Glomerular visceral epithelial cell (primary cell): ENCODE measurements around the gene CACNA1H.
A peak's percentile ranks its signal among the peaks of the same experiment; 100 is the strongest.

Experiments
- DNase-seq: peaks from one replicate; pipeline ENCODE4 v3.0.0-alpha.2; 2016; ENCODE audit errors: extremely low spot score

The CACNA1H gene

GRCh38 chr16:1158456-1159324 is 5.8 kb downstream of the CACNA1H start:
- DNase-seq = no peak

DNA sequence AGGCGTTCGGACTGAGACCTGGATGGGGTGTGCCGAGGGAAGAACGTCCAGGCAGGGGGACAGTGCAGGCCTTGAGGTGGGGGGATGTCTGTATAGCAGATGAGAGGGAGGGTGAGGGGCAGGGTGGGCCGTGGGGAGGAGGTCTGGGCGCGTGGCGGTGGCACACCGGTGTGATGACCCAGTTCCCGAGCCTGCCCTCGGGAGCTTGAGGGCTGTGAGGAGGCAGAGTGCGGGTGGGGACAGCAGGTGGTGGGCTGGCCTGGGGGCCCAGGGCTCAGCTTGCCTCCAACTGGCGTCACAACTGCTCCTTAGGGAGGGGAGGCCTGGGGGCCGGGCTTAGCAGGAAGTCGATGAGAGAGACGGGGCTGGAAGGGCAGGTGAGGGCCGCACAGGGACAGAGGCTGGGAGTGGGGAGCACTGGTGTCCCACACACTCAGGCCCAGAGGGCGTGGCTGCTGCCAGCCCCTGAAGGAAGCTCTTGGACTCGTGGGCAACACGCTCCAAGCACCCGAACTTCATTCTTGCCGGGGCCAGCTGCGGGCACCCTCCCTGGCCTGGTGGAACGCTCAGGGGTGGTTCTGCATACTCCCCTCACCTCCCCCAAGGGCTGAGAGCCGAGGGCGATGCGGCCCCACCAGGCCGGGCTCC is 6.5 kb downstream of the CACNA1H start:
- no peak for DNase-seq

GRCh38 chr16:1159973-1160772 is 7.3 kb downstream of the CACNA1H start:
- peak; percentile 40 for DNase-seq

DNA sequence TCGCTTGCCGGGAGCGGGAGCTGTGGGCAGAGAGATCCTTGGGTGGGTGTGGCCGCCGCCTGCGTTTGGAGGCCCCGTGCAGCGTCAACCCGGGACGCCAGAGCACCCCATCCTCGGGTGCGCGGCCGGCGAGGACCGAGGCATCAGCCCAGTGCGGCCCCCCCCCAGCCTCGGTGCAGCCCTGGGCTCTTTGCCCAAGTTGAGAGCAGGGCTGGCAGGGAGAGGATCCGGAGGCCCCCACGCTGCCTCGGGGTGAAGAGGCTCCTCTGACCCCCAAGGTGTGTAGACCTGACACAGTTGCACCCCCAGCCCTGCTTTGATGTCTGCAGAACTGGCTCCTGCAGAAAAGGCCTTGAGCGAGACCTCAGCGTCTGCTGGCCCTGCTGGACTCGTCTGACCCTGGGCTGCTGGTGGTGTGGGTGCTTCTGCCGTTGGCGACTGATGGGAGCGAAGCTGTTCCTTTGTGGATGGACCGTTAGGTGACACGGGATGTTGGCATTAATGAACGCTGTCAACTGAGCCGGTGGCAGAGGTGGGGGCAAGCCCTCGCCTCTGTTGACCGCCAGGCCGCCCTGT is 8.0 kb downstream of the CACNA1H start:
- DNase-seq = no peak

DNA sequence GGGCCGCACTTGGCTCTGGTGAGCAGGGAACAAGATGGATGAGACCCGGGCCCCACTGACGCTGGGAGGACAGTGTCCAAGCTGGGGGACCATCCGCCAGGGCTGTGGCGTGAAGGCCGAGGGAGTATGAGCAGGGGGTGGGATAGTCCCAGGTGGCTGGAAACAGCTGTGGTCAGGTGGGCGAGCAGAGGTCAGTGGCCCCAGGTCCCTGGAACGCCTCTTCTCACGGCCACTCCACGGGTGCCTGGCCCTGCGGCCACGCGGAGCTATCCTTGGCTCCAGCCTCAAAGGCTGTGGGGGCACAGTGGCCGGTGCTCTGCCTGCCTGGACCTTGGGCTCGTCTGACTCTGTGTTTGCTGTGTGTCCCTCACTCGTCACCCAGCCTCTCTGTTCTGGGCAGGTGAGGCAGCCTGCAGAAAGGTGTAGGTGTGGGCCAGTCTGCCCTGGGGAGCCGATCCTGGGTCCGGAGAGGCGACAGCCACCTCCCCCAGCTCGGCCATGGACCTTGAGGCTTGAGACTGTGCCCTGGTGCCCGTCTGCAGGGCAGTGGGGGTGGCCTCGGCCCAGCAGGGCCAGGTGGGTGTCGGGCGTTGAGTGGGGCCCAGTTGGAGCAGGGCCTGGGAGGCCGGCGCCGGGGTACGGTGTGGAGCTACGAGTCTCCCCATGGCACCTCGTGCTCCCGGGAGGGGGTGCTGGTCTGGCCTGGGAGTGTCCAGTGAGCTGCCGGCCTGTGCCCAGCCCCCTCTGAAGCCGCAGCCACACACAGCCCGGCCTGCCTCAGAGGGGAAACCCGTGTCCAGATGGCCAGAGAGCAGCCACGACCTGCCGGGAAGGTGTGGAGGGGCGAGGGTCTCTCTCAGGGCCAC is 10.0 kb downstream of the CACNA1H start:
- DNase-seq = no peak

DNA sequence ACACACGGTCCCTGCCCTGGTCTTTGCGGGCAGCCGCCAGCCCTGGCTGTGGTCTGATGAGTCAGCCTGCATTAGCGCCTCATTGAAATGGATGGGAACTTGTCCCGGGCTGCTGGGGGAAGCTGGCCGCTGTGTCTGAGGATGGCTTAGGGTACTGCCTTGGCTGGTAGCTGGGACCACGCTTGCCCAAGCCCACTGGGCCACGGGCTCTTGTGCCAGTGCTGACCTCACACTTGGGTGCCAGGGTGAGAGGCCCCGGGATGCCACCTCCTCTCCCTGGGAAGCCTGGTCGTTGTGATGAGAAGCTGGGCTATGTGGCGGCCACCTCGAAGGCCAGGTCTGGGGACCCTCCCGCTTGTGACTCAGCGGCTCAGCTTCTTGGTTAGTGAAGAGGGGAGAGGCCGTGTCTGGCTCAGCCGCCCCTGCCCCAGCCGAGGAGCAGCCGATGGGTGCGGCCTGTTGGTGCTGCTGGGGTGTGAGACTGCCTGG is 10.7 kb downstream of the CACNA1H start:
- DNase-seq = peak; percentile 59

DNA sequence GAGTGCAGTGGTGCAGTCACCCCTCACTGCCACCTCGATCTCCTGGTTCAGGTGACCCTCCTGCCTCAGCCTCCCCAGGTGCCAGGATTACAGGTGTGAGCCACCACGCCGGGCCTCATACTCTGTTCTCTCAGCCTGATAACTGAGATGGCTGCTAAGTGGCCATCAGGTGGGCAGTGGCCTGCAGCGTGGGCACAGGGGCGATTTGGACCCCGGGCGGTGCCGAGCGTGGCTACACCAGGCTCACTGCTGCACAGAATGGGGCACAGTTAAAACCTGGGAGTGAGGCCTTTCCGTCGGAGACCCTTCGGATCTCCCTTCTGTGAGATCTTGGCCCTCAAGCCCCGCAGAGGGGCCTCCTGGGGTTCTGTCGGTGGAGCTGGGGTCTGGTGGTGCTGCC is 11.5 kb downstream of the CACNA1H start:
- DNase-seq = no peak

DNA sequence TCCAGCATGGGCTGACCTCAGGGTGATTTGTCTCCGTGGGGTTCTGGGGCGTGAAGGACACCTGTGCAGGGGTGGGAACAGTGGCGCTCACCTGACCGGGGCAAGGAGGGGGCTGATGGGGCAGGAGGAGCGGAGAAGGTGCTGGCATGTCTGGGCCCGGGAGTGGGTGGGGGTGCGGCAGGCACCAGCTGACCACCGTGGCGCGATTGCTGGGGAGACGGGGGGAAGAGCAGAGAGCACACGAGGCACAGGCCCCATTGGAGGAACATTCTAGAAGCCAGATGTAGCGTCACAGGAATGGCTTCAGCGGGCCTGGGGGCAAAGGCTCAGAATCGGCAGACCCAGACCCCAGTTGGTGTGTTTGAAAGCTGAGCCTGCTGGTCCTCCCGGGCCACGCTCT is 12.1 kb downstream of the CACNA1H start:
- DNase-seq = no peak

DNA sequence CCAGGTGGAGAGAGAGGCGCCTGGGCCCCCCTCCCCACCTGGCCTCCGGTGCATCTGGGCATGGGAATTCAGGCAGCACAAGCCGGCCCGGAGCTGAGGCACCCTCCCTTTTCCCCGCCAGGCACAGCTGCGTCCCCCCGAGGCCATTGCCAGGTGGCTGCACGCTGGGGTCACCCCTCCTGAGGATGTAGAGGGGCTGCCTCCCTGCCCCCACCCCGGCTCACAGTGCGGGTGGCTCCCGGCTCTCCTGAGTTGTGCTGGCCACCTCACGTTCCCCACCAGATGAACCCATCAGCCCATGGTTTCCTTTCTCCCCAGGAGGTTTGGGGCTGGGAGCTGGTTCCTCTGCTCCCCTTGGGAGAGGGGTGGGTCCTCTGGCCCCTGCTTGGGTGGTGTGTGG is 12.6 kb downstream of the CACNA1H start:
- no peak for DNase-seq

DNA sequence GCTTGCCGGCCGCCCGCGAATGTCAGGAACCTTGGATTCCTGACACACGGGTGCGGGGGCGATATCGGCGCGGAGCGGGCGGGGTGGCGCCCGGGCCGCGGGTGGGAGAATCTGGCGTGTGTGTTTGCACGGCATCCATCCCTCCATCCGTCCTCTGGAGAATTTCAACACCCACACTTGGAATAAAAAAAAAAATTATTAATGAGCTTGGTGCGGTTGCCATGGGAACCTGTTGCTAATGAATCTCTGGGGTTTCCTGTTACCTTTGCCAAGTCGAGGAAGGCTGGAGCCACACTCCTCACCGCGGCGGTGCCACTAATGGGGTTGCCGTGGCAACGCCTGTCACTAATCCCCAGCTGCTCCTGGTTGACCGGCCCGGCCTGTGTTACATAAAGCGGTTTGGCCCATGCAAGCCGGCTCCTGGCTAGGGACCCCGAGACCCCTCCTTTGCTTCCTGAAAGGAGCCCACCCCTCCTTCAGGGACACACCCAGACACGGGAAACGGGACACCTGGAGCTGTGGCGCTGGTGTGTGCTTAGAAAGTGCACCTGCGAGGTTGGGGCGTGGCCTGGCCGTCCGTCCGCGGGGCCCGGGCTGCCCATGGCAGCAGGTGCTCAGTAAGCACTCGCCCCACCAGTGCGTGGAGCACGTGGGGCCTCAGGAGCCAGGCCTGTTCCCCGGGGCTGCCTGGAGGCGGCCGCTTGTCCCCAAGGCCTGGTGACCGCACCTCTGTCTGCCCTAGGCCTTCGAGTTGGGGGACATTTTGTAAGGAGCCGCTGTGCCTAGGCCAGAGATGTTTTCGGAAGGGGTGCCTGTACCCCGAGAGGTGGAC is 14.6 kb downstream of the CACNA1H start:
- DNase-seq = no peak

- DNase-seq = no peak
These were observed 15.9 kb downstream of the CACNA1H start for GRCh38 chr16:1168837-1169236.

- no peak for DNase-seq
These were observed 16.6 kb downstream of the CACNA1H start for GRCh38 chr16:1169285-1170075.

DNA sequence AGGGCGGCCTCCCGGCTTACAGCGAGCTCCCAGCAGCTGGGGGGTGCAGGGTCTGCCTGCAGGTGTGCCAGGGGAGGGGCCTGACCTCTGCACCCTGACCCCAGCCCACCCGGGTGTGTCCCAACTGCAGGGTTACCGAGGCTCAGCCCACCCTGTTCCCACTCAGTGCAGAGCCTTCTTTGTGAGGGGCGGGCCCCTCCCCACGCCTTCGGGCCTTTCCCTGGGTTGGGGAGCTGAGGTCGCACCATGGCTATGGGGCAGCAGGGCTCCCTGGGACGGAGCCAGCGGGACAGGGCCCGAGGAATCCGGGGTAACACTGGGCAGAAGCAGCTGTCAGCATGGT is 17.1 kb downstream of the CACNA1H start:
- DNase-seq = no peak

GRCh38 chr16:1171001-1171400 is 18.1 kb downstream of the CACNA1H start:
- no peak for DNase-seq

- DNase-seq = no peak
These were observed 19.0 kb downstream of the CACNA1H start for GRCh38 chr16:1171854-1172428.

- DNase-seq = no peak
These were observed 19.7 kb downstream of the CACNA1H start for GRCh38 chr16:1172651-1173050.

DNA sequence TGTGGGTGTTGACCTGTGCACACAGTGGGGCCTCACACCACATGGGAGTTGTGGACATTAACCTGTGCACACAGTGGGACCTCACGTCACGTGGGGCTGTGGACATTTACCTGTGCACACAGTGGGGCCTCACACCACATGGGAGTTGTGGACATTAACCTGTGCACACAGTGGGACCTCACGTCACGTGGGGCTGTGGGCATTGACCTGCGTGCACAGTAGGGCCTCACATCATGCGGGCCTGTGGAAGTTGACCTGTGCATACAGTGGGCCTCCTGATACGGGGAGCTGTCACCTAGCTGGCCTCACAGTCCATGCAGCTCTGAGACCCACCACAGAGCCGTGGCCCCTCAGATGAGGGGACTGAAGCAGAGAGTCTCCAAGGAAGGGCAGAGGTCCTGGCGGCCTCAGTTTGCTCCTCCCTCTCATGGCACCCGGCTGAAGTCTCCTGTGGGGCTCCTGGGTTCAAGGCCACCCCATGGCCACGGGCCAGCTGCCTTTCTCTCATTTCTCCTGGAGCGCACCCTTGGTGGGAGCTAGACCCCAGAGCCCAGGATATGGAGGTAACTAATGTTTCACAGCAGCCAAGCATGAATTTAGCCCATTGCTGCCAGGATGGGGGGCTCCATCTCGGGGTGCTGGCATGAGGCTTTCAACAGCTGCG is 21.0 kb downstream of the CACNA1H start:
- no peak for DNase-seq
